Gastroesophageal sphincter (tissue), 4 donors: ENCODE measurements around the gene AQP6. TPM values are rescaled to one million over a fixed set of nuclear protein-coding genes. Genes with fewer than 3 reads are reported as not detected.

Experiments
- ATAC-seq: fragments of 150-250 bp; one replicate; pipeline ENCODE4 v1.9.1; 2016; ENCODE audit warnings: mild to moderate bottlenecking, moderate library complexity
- H3K27ac ChIP-seq, 4 donors: fragments of 200-600 bp; sonication (generic) in 3 of 4; 1 replicate in 3 of 4; 2 replicates in 1 of 4; pipeline ENCODE4 v1.5.1; 2016 to 2019
- H3K27me3 ChIP-seq: fragments of 200-600 bp; sonication (generic); one replicate; pipeline ENCODE4 v1.5.1; 2019
- H3K36me3 ChIP-seq, 2 donors: fragments of 200-600 bp; sonication (generic); one replicate each; pipeline ENCODE4 v1.5.1; 2019; ENCODE audit warnings: control low read depth in 1 of 2
- H3K4me1 ChIP-seq, 3 donors: fragments of 200-600 bp; sonication (generic); 1 replicate in 2 of 3; 2 replicates in 1 of 3; pipeline ENCODE4 v1.5.1; 2016 to 2019; ENCODE audit warnings: control low read depth in 2 of 3
- H3K4me3 ChIP-seq, 2 donors: fragments of 200-600 bp; sonication (generic); one replicate each; pipeline ENCODE4 v1.5.1; 2019; ENCODE audit warnings: mild to moderate bottlenecking in 1 of 2, moderate library complexity in 1 of 2
- H3K9me3 ChIP-seq, 3 donors: fragments of 200-600 bp; sonication (generic); one replicate each; pipeline ENCODE4 v1.5.1; 2017 to 2019; ENCODE audit warnings: control low read depth in 2 of 3
- EP300 ChIP-seq: sonication (generic); formaldehyde crosslinking; IDR thresholded peaks from one replicate; pipeline ENCODE4 v1.6.1; 2017; ENCODE audit warnings: antibody characterized with exemption, mild to moderate bottlenecking
- POLR2A ChIP-seq, 2 donors: fragments of 450-650 bp; IDR thresholded peaks; one replicate each; pipeline ENCODE4 v1.6.1; 2017; ENCODE audit warnings: antibody characterized with exemption in 2 of 2, mild to moderate bottlenecking in 2 of 2, moderate library complexity in 1 of 2
- POLR2AphosphoS5 ChIP-seq: sonication (generic); formaldehyde crosslinking; IDR thresholded peaks from one replicate; pipeline ENCODE4 v1.6.1; 2017; ENCODE audit warnings: antibody characterized with exemption
- WGBS, 2 donors: methylation state at CpG; one replicate each; pipeline ENCODE4 v1.1.5; 2018; ENCODE audit warnings: low coverage in 1 of 2; 5-methylcytosine and 5-hydroxymethylcytosine counted together
- total RNA-seq, 4 donors: library from RNA; depleted of rRNA; stranded (reverse); fragments of >200 nt; gene quantifications; one replicate each; pipeline ENCODE4 v1.1.0, GENCODE V29; 2016
- TF ChIP-seq, protein P1 (sequence below), 4 experiments: fragments of 200-600 bp in 2 of 4; fragments of 450-650 bp in 2 of 4; sonication (generic) in 1 of 4; IDR thresholded peaks; one replicate each; pipeline ENCODE4 v1.5.1; 2017 to 2019; ENCODE audit warnings: antibody characterized with exemption in 4 of 4, mild to moderate bottlenecking in 2 of 4, moderate library complexity in 2 of 4

AQP6 gene
- total RNA-seq, 4 donors from 2014 or later: not detected

DNA sequence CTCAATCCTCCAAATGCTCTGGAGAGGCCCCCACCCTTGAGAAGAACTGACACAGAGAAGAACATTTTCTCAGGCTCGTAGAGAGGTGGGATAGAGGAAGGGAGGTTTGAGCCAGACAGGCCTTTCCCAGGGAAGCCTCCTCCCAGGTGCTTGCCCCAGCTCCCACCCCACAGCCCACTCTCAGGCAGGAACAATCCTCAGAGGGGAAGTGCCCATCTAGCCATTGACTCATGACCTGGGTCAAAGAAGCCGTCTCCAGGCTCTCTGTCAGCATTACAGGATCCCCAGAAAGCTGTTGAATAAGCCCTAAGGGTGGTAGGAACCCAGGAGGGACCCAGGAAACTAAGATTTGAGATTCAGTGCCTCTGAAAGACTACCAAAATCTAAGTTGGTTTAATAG, 3.8 kb downstream of the AQP6 start:
- H3K4me3 ChIP-seq: no peak overlapping the region
- no peaks in the 10 kb centered on the region for H3K9me3 ChIP-seq
- WGBS, 2 donors: 83 to 100% methylated on average over 1 of the region's 2 CpGs
- H3K27ac ChIP-seq: no peak overlapping the region
- no peaks in the 10 kb centered on the region for H3K36me3 ChIP-seq
- peaks cover 0 to 20% (median 8%) of the 10 kb centered on the region in 3 donors for H3K4me1 ChIP-seq
- TF ChIP-seq, protein P1, sequence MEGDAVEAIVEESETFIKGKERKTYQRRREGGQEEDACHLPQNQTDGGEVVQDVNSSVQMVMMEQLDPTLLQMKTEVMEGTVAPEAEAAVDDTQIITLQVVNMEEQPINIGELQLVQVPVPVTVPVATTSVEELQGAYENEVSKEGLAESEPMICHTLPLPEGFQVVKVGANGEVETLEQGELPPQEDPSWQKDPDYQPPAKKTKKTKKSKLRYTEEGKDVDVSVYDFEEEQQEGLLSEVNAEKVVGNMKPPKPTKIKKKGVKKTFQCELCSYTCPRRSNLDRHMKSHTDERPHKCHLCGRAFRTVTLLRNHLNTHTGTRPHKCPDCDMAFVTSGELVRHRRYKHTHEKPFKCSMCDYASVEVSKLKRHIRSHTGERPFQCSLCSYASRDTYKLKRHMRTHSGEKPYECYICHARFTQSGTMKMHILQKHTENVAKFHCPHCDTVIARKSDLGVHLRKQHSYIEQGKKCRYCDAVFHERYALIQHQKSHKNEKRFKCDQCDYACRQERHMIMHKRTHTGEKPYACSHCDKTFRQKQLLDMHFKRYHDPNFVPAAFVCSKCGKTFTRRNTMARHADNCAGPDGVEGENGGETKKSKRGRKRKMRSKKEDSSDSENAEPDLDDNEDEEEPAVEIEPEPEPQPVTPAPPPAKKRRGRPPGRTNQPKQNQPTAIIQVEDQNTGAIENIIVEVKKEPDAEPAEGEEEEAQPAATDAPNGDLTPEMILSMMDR (IDR thresholded peaks at IDR 0.05): no peak
- ATAC-seq: no peak
- peaks cover 7% of the 10 kb centered on the region for H3K27me3 ChIP-seq

DNA sequence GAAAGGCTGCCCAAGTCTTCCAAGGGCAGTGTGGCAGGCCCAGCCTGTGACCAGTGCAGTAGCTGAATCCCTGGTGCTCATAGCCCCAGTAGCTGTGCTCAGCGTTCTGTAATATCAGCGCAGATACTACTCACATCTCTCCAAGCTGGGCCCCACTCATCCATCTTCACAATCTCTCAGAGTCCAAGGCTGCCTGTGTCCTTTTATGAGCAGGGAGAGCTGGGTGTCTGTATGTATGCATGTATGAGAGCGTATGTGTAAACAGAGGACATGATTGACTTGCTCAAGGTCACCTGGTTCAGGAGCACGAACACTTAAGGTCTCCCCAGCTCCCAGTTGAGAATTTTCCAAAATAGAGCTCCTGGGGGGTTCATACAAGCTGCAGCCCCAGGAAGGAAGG, 5.4 kb downstream of the AQP6 start:
- no peak overlapping the region for H3K27ac ChIP-seq
- TF ChIP-seq POLR2A (IDR thresholded peaks at IDR 0.05): no peak
- no peak for ATAC-seq
- WGBS, 2 donors: 88 to 100% methylated on average over 1 to 3 of the region's 4 CpGs
- no peak overlapping the region for H3K4me3 ChIP-seq
- peaks cover 7% of the 10 kb centered on the region for H3K27me3 ChIP-seq
- H3K36me3 ChIP-seq: no peaks in the 10 kb centered on the region
- peaks cover 0 to 20% (median 8%) of the 10 kb centered on the region in 3 donors for H3K4me1 ChIP-seq
- no peaks in the 10 kb centered on the region for H3K9me3 ChIP-seq

DNA sequence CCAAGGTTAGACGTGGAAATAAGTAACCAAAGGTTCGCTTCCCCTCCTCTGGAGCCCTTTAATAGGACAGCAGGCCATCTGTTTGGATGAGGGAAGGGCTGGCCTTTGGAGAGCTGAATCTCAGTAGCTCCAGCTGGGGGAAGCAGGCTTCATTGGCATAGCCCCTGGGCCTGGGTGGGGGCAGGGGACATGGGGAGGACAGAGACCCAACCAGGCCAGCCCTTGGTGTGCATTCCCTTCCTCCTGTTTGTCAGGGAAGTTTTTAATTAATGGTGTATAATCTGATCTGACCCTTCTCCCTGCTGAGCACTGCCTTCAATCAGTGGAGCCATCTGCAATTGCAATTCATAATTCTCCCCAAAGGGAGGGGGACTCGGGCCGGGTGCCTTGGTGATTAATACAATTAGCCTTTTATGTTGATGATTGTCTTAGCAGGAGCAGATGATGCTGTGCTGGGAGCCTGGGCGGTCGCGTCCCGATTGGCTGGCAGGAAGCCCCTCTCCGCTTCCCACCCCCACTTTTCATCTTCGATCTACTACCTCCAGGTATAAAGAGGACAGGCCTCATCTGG, 6.4 kb downstream of the AQP6 start:
- peaks cover 7% of the 10 kb centered on the region for H3K27me3 ChIP-seq
- peaks cover 0 to 25% (median 14%) of the 10 kb centered on the region in 3 donors for H3K4me1 ChIP-seq
- no peaks in the 10 kb centered on the region for H3K36me3 ChIP-seq
- no peak overlapping the region for H3K27ac ChIP-seq
- no peaks in the 10 kb centered on the region for H3K9me3 ChIP-seq
- no peak for ATAC-seq
- TF ChIP-seq POLR2AphosphoS5 (no peak), EP300 (no peak), POLR2A (IDR thresholded peaks at IDR 0.05) (no peak)
- TF ChIP-seq, protein P1 (IDR thresholded peaks at IDR 0.05): no peak
- H3K4me3 ChIP-seq: no peak overlapping the region
- WGBS, 2 donors: 85 to 97% methylated on average over 4 to 7 of the region's 10 CpGs

DNA sequence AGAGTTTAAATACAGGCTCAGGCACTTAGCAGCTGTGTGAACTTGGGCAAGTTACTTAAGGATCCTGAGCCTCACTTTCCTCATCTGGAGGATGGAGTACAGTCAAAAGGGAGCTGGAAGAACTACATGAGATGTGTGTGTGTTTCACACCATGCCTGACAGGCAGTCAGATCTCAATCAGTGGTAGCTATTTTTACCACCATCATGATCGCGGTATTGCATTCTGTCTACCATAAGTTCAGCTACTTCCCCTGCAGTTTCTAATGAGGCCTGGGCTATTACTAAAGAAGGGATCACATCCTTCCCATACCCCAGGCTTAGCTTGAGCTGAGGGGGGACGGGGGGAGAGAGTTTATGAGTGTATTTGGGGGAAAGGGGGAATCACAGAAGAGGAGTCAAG, 7.0 kb downstream of the AQP6 start:
- TF ChIP-seq POLR2AphosphoS5 (no peak), POLR2A (IDR thresholded peaks at IDR 0.05) (no peak), EP300 (no peak)
- TF ChIP-seq, protein P1 (IDR thresholded peaks at IDR 0.05): no peak

DNA sequence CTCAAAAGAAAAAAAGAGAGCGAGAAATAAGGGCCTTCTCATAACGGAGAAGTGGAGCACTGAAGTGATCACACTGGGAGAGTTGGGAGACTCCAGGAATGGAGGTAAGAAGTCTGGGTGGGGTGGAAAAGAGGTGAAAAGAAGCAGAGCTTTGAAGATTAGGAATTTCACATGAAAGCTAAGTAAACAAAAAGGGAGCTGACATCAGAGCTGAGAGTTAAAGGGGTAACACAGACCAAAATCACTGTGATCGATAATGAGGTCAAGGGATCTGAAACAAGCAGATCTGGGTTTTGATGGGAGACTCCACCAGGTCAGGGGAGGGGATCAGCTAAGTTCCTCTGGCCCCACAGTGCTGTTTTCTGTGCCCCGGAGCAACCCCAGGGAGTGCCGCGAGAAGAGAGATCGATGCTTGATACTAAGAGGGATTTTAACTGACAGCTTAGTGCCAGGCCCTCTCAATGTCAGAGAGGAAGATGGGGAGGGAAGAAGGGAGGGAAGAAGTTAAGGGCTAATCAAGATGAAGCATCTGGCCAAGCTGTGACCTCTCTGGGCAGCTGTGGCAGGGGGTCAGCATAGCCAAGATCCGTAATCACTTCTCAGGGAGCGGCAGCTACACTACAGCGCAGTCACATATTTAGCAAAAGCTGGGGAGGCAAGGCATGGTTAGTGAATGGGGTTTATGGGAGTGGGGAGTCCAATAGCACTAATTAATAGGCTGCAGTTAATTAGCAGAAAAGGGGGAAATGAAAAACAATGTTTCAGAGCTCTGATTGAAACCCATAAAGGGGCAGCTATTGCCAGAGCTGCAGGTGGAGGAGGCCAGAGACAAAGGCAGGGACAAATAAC, 8.0 kb downstream of the AQP6 start:
- no peaks in the 10 kb centered on the region for H3K9me3 ChIP-seq
- no peak overlapping the region for H3K4me3 ChIP-seq
- H3K36me3 ChIP-seq: no peaks in the 10 kb centered on the region
- no peaks in the 10 kb centered on the region for H3K27me3 ChIP-seq
- H3K27ac ChIP-seq: no peak overlapping the region
- peaks cover 0 to 18% (median 7%) of the 10 kb centered on the region in 3 donors for H3K4me1 ChIP-seq
- no peak for ATAC-seq
- 86 to 88% methylated on average over 7 to 10 of the region's 10 CpGs for WGBS, 2 donors
- TF ChIP-seq, protein P1 (IDR thresholded peaks at IDR 0.05): no peak
- TF ChIP-seq EP300 (no peak), POLR2AphosphoS5 (no peak), POLR2A (IDR thresholded peaks at IDR 0.05) (no peak)

More for the DNA sequence above, 7.0 kb downstream of the AQP6 start:
- ATAC-seq: no peak
- H3K9me3 ChIP-seq: no peaks in the 10 kb centered on the region
- peaks cover 0 to 25% (median 9%) of the 10 kb centered on the region in 3 donors for H3K4me1 ChIP-seq
- peaks cover 7% of the 10 kb centered on the region for H3K27me3 ChIP-seq
- no peak overlapping the region for H3K27ac ChIP-seq
- H3K36me3 ChIP-seq: no peaks in the 10 kb centered on the region
- 89 to 100% methylated on average over 1 to 3 of the region's 3 CpGs for WGBS, 2 donors
- no peak overlapping the region for H3K4me3 ChIP-seq
